K562 (cell line): Measurements from ENCODE around the gene TRIP6. TPM values are rescaled to one million over a fixed set of nuclear protein-coding genes. Genes with fewer than 3 reads are reported as not detected.

Source experiments
- BHLHE40 ChIP-seq: IDR thresholded peaks from 2 replicates; pipeline ENCODE4 v1.6.1; 2011; ENCODE audit warnings: low read length, improper control_type of control experiment
- CAMTA2 ChIP-seq: fragments of 250-450 bp; sonication (Bioruptor Pico); conservative IDR thresholded peaks from 2 replicates; pipeline ENCODE4 v1.5.1; 2022
- CBX3 ChIP-seq, 2 experiments: IDR thresholded peaks; 1 replicate in 1 of 2; 2 replicates in 1 of 2; pipeline ENCODE4 v1.6.1; 2012; ENCODE audit warnings: inconsistent platforms in 2 of 2, low read length in 2 of 2, borderline replicate concordance in 1 of 2, control low read depth in 1 of 2
- E2F5 ChIP-seq: sonication (generic); formaldehyde crosslinking; IDR thresholded peaks from 2 replicates; pipeline ENCODE4 v1.8.0; 2022; ENCODE audit warnings: mild to moderate bottlenecking, missing genetic modification reagents
- EWSR1 ChIP-seq: fragments of 450-650 bp; IDR thresholded peaks from 2 replicates; pipeline ENCODE4 v1.6.1; 2018; ENCODE audit warnings: borderline replicate concordance, mild to moderate bottlenecking, low read depth, moderate library complexity; ENCODE audit not compliant: partially characterized antibody
- FUS ChIP-seq: fragments of 200-400 bp; formaldehyde crosslinking; optimal IDR thresholded peaks from 2 replicates; pipeline ENCODE3; 2017; ENCODE audit warnings: low read depth, low read length
- KLF1 ChIP-seq: fragments of 450-650 bp; IDR thresholded peaks from 2 replicates; pipeline ENCODE4 v1.6.1; 2016; ENCODE audit warnings: missing genetic modification characterization, missing compliant biosample characterization
- KLF6 ChIP-seq: fragments of 250-450 bp; sonication (Bioruptor Pico); IDR thresholded peaks from 2 replicates; pipeline ENCODE4 v1.4.0; 2020; ENCODE audit warnings: mild to moderate bottlenecking, moderate library complexity, borderline replicate concordance
- LARP7 ChIP-seq: fragments of 450-650 bp; IDR thresholded peaks from 2 replicates; pipeline ENCODE4 v1.6.1; 2016
- MXD1 ChIP-seq: fragments of 250-450 bp; sonication (Bioruptor Pico); IDR thresholded peaks from 2 replicates; pipeline ENCODE4 v1.8.0; 2021; ENCODE audit warnings: borderline replicate concordance, mild to moderate bottlenecking, moderate library complexity; ENCODE audit not compliant: poor library complexity, severe bottlenecking
- POLR2B ChIP-seq: fragments of 450-650 bp; IDR thresholded peaks from 2 replicates; pipeline ENCODE4 v1.6.1; 2018; ENCODE audit warnings: low read depth; ENCODE audit not compliant: partially characterized antibody
- POLR3A ChIP-seq: IDR thresholded peaks from 2 replicates; pipeline ENCODE4 v1.6.1; 2011; ENCODE audit warnings: borderline replicate concordance, mild to moderate bottlenecking, moderate library complexity; ENCODE audit not compliant: insufficient read length, insufficient read depth; ENCODE audit errors: extremely low read depth
- STAT5B ChIP-seq: fragments of 250-450 bp; sonication (Bioruptor Pico); IDR thresholded peaks from 2 replicates; pipeline ENCODE4 v1.8.0; 2021; ENCODE audit warnings: mild to moderate bottlenecking, inconsistent platforms
- TEAD1 ChIP-seq, 2 experiments: fragments of 450-650 bp in 1 of 2; sonication (generic) in 1 of 2; formaldehyde crosslinking; IDR thresholded peaks; 2 replicates each; pipeline versions ENCODE4 v1.4.0 to v1.8.0; 2020 to 2022; ENCODE audit warnings: mild to moderate bottlenecking in 2 of 2, missing genetic modification reagents in 1 of 2
- ZNF274 ChIP-seq: IDR thresholded peaks from 2 replicates; pipeline ENCODE4 v1.6.1; 2011; ENCODE audit warnings: low read depth, mild to moderate bottlenecking, low read length, moderate library complexity, borderline replicate concordance
- ZNF407 ChIP-seq: fragments of 450-650 bp; IDR thresholded peaks from 2 replicates; pipeline ENCODE4 v1.6.1; 2016; ENCODE audit warnings: low read depth
- ZNF76 ChIP-seq: fragments of 250-450 bp; sonication (Bioruptor Pico); IDR thresholded peaks from 2 replicates; pipeline ENCODE4 v1.4.0; 2020; ENCODE audit warnings: mild to moderate bottlenecking, moderate library complexity, borderline replicate concordance
- ZNF79 ChIP-seq: fragments of 250-450 bp; sonication (Bioruptor Pico); IDR thresholded peaks from 2 replicates; pipeline ENCODE4 v1.4.0; 2020; ENCODE audit warnings: low read depth, mild to moderate bottlenecking, moderate library complexity
- polyA plus RNA-seq, 8 experiments: library from polyadenylated mRNA; depleted of rRNA in 4 of 8; stranded (reverse) in 5 of 8; unstranded in 3 of 8; fragments of >200 nt; fragmentation: Nextera tagmentation in 2 of 8; fragmentation: Illumina TruSeq in 1 of 8; extraction: Ambion mirVana in 2 of 8; extraction: Trizol in 1 of 8; gene quantifications; 2 replicates each; pipeline versions ENCODE4 v1.2.1 to v1.2.3, GENCODE V29; 2011 to 2014; ENCODE audit warnings: inconsistent platforms in 1 of 8, missing spikeins in 1 of 8
- total RNA-seq, 7 experiments: library from RNA; depleted of rRNA in 6 of 7; stranded (reverse); fragments of >200 nt in 6 of 7; fragmentation: Illumina TruSeq in 2 of 7; extraction: Trizol in 2 of 7; gene quantifications; 2 replicates each; pipeline versions ENCODE4 v1.2.1 to v1.2.3, GENCODE V29; 2011 to 2021; ENCODE audit warnings: low replicate concordance in 1 of 7

Gene TRIP6
- total and polyA plus RNA-seq, 9 of the 15 experiments (the other 6 are each of a cell fraction or from before 2014, with no cell fraction given): 5.9 to 141 (median 54.0) TPM

- no peak for TF ChIP-seq KLF1 (tag)
- TF ChIP-seq POLR3A: no peak
- no peak for TF ChIP-seq E2F5
- no peak for TF ChIP-seq STAT5B (CRISPR knock-in tag)
- TF ChIP-seq BHLHE40: peak; percentile 29; the same call in 1 of the 2 replicates
- TF ChIP-seq FUS: no peak
- TF ChIP-seq TEAD1 (CRISPR knock-in tag; IDR thresholded peaks at IDR 0.05): no peak
- TF ChIP-seq ZNF79 (CRISPR knock-in tag): no peak
- no peak for TF ChIP-seq POLR2B
- no peak for TF ChIP-seq EWSR1
- no peak for TF ChIP-seq MXD1
- peak in 1 of 2 experiments; percentile 52; a peak in 1 of 3 replicates for TF ChIP-seq CBX3 (IDR thresholded peaks at IDR 0.05; ENCODE audit: borderline replicate concordance in 1 of 2, low read length in 2 of 2)
- TF ChIP-seq LARP7: no peak
- no peak for TF ChIP-seq KLF6 (CRISPR knock-in tag)
- no peak for TF ChIP-seq ZNF274
- no peak for TF ChIP-seq CAMTA2
- no peak for TF ChIP-seq ZNF76 (CRISPR knock-in tag)
- TF ChIP-seq ZNF407: no peak
Measured at GRCh38 chr7:100829150-100829716, 38.0 kb upstream of the TRIP6 start (continued).
